GM23338 (cell line): ENCODE data around the gene AMPH.

Source experiments
- EZH2 ChIP-seq: fragments of 200-600 bp; sonication (generic); IDR thresholded peaks from one replicate; pipeline ENCODE4 v1.8.0; 2017; ENCODE audit warnings: antibody characterized with exemption, mild to moderate bottlenecking, low read depth; ENCODE audit not compliant: unreplicated experiment
- POLR2AphosphoS5 ChIP-seq: IDR thresholded peaks from 2 replicates; pipeline ENCODE4 v1.6.1; 2016; ENCODE audit warnings: antibody characterized with exemption, low read depth
- TF ChIP-seq, protein P1 (sequence below), 2 experiments: fragments of 200-600 bp in 1 of 2; sonication (generic) in 1 of 2; conservative IDR thresholded peaks; 2 replicates each; pipeline versions ENCODE4 v1.5.1 to v1.6.1; 2016 to 2017; ENCODE audit warnings: antibody characterized with exemption in 2 of 2, low read depth in 2 of 2, mild to moderate bottlenecking in 2 of 2, moderate library complexity in 1 of 2

GRCh38 chr7:38382684-38383083 lies 248.5 kb downstream of the AMPH start:
- TF ChIP-seq, protein P1, sequence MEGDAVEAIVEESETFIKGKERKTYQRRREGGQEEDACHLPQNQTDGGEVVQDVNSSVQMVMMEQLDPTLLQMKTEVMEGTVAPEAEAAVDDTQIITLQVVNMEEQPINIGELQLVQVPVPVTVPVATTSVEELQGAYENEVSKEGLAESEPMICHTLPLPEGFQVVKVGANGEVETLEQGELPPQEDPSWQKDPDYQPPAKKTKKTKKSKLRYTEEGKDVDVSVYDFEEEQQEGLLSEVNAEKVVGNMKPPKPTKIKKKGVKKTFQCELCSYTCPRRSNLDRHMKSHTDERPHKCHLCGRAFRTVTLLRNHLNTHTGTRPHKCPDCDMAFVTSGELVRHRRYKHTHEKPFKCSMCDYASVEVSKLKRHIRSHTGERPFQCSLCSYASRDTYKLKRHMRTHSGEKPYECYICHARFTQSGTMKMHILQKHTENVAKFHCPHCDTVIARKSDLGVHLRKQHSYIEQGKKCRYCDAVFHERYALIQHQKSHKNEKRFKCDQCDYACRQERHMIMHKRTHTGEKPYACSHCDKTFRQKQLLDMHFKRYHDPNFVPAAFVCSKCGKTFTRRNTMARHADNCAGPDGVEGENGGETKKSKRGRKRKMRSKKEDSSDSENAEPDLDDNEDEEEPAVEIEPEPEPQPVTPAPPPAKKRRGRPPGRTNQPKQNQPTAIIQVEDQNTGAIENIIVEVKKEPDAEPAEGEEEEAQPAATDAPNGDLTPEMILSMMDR (conservative IDR thresholded peaks at IDR 0.05; ENCODE audit: low read depth in 2 of 2), result no peak
- no peak for TF ChIP-seq EZH2
- TF ChIP-seq POLR2AphosphoS5, result no peak
